ENCODE results near the gene PRKAR1B.
"Not testable (repeated sequence)": the region's sequence is repeated elsewhere in the genome, so short reads cannot be mapped to it uniquely, and the experiment has no call there.

Gene PRKAR1B

GRCh38 chr7:664997-665735, 61.9 kb downstream of the PRKAR1B start:
- DNase-seq (no peak), ATAC-seq (no peak)
- Mint-ChIP-seq H3K4me3 (no peak overlapping the region), H3K9me3 (peaks cover 6 to 7% of the 10 kb centered on the region in 2 donors), H3K4me1 (peaks cover 14% of the 10 kb centered on the region), H3K27ac (no peak overlapping the region), H3K27me3 (no peaks in the 10 kb centered on the region)

- ATAC-seq (no peak), DNase-seq (no peak)
- no peak overlapping the region for H3K27ac Mint-ChIP-seq
- no peak overlapping the region for H3K4me3 Mint-ChIP-seq
- peaks cover 14% of the 10 kb centered on the region for H3K4me1 Mint-ChIP-seq
- H3K27me3 Mint-ChIP-seq: no peaks in the 10 kb centered on the region
- H3K9me3 Mint-ChIP-seq: peaks cover 6 to 10% of the 10 kb centered on the region in 2 donors
Observed at GRCh38 chr7:664402-664775, 62.7 kb downstream of the PRKAR1B start.

- Mint-ChIP-seq H3K27me3 (no peaks in the 10 kb centered on the region), H3K4me3 (peak overlapping the region in 1 of 2 donors; percentile 36), H3K4me1 (peaks cover 14% of the 10 kb centered on the region), H3K27ac (peak overlapping the region; percentile 49 to 92), H3K9me3 (peaks cover 0 to 7% of the 10 kb centered on the region in 2 donors)
- DNase-seq (no peak), ATAC-seq (peak; percentile 49)
Observed at GRCh38 chr7:662576-662975, 64.5 kb downstream of the PRKAR1B start.

GRCh38 chr7:659996-660395, 67.1 kb downstream of the PRKAR1B start:
- Mint-ChIP-seq H3K4me1 (peaks cover 14% of the 10 kb centered on the region), H3K27ac (no peak overlapping the region), H3K9me3 (peaks cover 0 to 7% of the 10 kb centered on the region in 2 donors), H3K27me3 (no peaks in the 10 kb centered on the region), H3K4me3 (no peak overlapping the region)
- DNase-seq (no peak), ATAC-seq (no peak)

- H3K27ac Mint-ChIP-seq: no peak overlapping the region
- ATAC-seq (no peak), DNase-seq (no peak)
- H3K9me3 Mint-ChIP-seq: peaks cover 0 to 7% of the 10 kb centered on the region in 2 donors
- no peaks in the 10 kb centered on the region for H3K27me3 Mint-ChIP-seq
- H3K4me3 Mint-ChIP-seq: no peak overlapping the region
- peaks cover 14% of the 10 kb centered on the region for H3K4me1 Mint-ChIP-seq
Observed at GRCh38 chr7:659306-659847, 67.7 kb downstream of the PRKAR1B start.

- Mint-ChIP-seq H3K4me3 (no peak overlapping the region), H3K27ac (no peak overlapping the region), H3K9me3 (peaks cover 0 to 7% of the 10 kb centered on the region in 2 donors), H3K4me1 (peaks cover 5% of the 10 kb centered on the region), H3K27me3 (no peaks in the 10 kb centered on the region)
- no peak for ATAC-seq
- no peak for DNase-seq
Observed at GRCh38 chr7:657565-658119, 69.4 kb downstream of the PRKAR1B start.

GRCh38 chr7:657010-657409, 70.1 kb downstream of the PRKAR1B start:
- not testable (repeated sequence) for H3K27me3 Mint-ChIP-seq, ATAC-seq, H3K27ac Mint-ChIP-seq, H3K4me1 Mint-ChIP-seq, H3K4me3 Mint-ChIP-seq, H3K9me3 Mint-ChIP-seq, DNase-seq

GRCh38 chr7:655758-656157, 71.3 kb downstream of the PRKAR1B start:
- no peak overlapping the region for H3K4me3 Mint-ChIP-seq
- no peaks in the 10 kb centered on the region for H3K27me3 Mint-ChIP-seq
- DNase-seq (no peak), ATAC-seq (no peak)
- peaks cover 0 to 7% of the 10 kb centered on the region in 2 donors for H3K9me3 Mint-ChIP-seq
- H3K4me1 Mint-ChIP-seq: no peaks in the 10 kb centered on the region
- H3K27ac Mint-ChIP-seq: no peak overlapping the region

GRCh38 chr7:653829-654764, 73.0 kb downstream of the PRKAR1B start:
- ATAC-seq: no peak
- Mint-ChIP-seq H3K4me3 (no peak overlapping the region), H3K27ac (no peak overlapping the region), H3K4me1 (no peaks in the 10 kb centered on the region), H3K27me3 (no peaks in the 10 kb centered on the region), H3K9me3 (peaks cover 0 to 2% of the 10 kb centered on the region in 2 donors)
- no peak for DNase-seq

- Mint-ChIP-seq H3K27me3 (no peaks in the 10 kb centered on the region), H3K9me3 (no peaks in the 10 kb centered on the region), H3K27ac (no peak overlapping the region), H3K4me1 (no peaks in the 10 kb centered on the region), H3K4me3 (no peak overlapping the region)
- DNase-seq (no peak), ATAC-seq (no peak)
Observed at GRCh38 chr7:652881-653280, 74.2 kb downstream of the PRKAR1B start.

GRCh38 chr7:652167-652566, 74.9 kb downstream of the PRKAR1B start:
- not testable (repeated sequence) for H3K27me3 Mint-ChIP-seq, H3K4me1 Mint-ChIP-seq, H3K9me3 Mint-ChIP-seq, DNase-seq, ATAC-seq, H3K4me3 Mint-ChIP-seq, H3K27ac Mint-ChIP-seq

- Mint-ChIP-seq H3K4me3 (no peak overlapping the region), H3K4me1 (no peaks in the 10 kb centered on the region), H3K27ac (no peak overlapping the region), H3K27me3 (no peaks in the 10 kb centered on the region), H3K9me3 (no peaks in the 10 kb centered on the region)
- no peak for ATAC-seq
- DNase-seq: peak in 1 of 2 donors; percentile 42
Observed at GRCh38 chr7:651032-651728, 75.9 kb downstream of the PRKAR1B start.

- Mint-ChIP-seq H3K4me3 (no peak overlapping the region), H3K27me3 (no peaks in the 10 kb centered on the region), H3K4me1 (no peaks in the 10 kb centered on the region), H3K27ac (no peak overlapping the region), H3K9me3 (no peaks in the 10 kb centered on the region)
- no peak for DNase-seq
- ATAC-seq: no peak
Observed at GRCh38 chr7:650339-651031, 76.6 kb downstream of the PRKAR1B start.

- DNase-seq: no peak
- no peaks in the 10 kb centered on the region for H3K27me3 Mint-ChIP-seq
- no peak overlapping the region for H3K4me3 Mint-ChIP-seq
- ATAC-seq: no peak
- no peaks in the 10 kb centered on the region for H3K9me3 Mint-ChIP-seq
- peak overlapping the region in 1 of 2 donors; percentile 35 for H3K27ac Mint-ChIP-seq
- H3K4me1 Mint-ChIP-seq: no peaks in the 10 kb centered on the region
Observed at GRCh38 chr7:646951-647350, 80.1 kb downstream of the PRKAR1B start.

GRCh38 chr7:646487-646886, 80.6 kb downstream of the PRKAR1B start:
- H3K9me3 Mint-ChIP-seq: no peaks in the 10 kb centered on the region
- H3K27me3 Mint-ChIP-seq: no peaks in the 10 kb centered on the region
- no peak for ATAC-seq
- DNase-seq: no peak
- no peaks in the 10 kb centered on the region for H3K4me1 Mint-ChIP-seq
- no peak overlapping the region for H3K27ac Mint-ChIP-seq
- no peak overlapping the region for H3K4me3 Mint-ChIP-seq

Data from stimulated activated naive CD8-positive, alpha-beta T cell treated with anti-CD3 and anti-CD28 coated beads, Interleukin-15, amount 100 ng/mL, for 72 hours (primary cell).